Suprapubic skin (tissue), 4 donors: ENCODE measurements around the gene TNS3.

Source experiments
- CTCF ChIP-seq, 2 donors: fragments of 200-600 bp in 1 of 2; fragments of 450-650 bp in 1 of 2; sonication (generic) in 1 of 2; IDR thresholded peaks; one replicate each; pipeline ENCODE4 v1.5.1; 2016 to 2019; ENCODE audit warnings: antibody characterized with exemption in 2 of 2, mild to moderate bottlenecking in 1 of 2, moderate library complexity in 1 of 2
- POLR2A ChIP-seq, 2 donors: fragments of 450-650 bp; IDR thresholded peaks; one replicate each; pipeline ENCODE4 v1.6.1; 2017; ENCODE audit warnings: antibody characterized with exemption in 2 of 2, mild to moderate bottlenecking in 2 of 2, moderate library complexity in 2 of 2
- POLR2AphosphoS5 ChIP-seq, 3 donors: sonication (generic); formaldehyde crosslinking; IDR thresholded peaks; one replicate each; pipeline ENCODE4 v1.6.1; 2017; ENCODE audit warnings: antibody characterized with exemption in 3 of 3

GRCh38 chr7:47337531-47337930 lies 244.4 kb downstream of the TNS3 start:
- TF ChIP-seq CTCF (IDR thresholded peaks at IDR 0.05) (no peak), POLR2A (IDR thresholded peaks at IDR 0.05) (no peak), POLR2AphosphoS5 (IDR thresholded peaks at IDR 0.05) (no peak)
